Subcutaneous abdominal adipose tissue (tissue), 5 donors: ENCODE measurements around the gene VGLL3.
"Not testable (repeated sequence)": the region's sequence is repeated elsewhere in the genome, so short reads cannot be mapped to it uniquely, and the experiment has no call there.

Experiments
- H3K27ac ChIP-seq: one replicate; pipeline ENCODE4 v1.7.0; 2013; ENCODE audit warnings: low read depth, mild to moderate bottlenecking, inconsistent platforms, low read length, moderate library complexity
- H3K27me3 ChIP-seq, 5 donors: one replicate each; pipeline ENCODE4 v1.7.0; 2013; ENCODE audit warnings: low read length in 5 of 5, inconsistent platforms in 1 of 5; ENCODE audit not compliant: control insufficient read depth in 5 of 5, insufficient read depth in 4 of 5
- H3K36me3 ChIP-seq, 5 donors: one replicate each; pipeline ENCODE4 v1.7.0; 2013; ENCODE audit warnings: low read length in 5 of 5; ENCODE audit not compliant: control insufficient read depth in 5 of 5, insufficient read depth in 5 of 5
- H3K4me1 ChIP-seq, 5 donors: one replicate each; pipeline ENCODE4 v1.7.0; 2013; ENCODE audit warnings: low read length in 5 of 5, mild to moderate bottlenecking in 3 of 5, moderate library complexity in 1 of 5; ENCODE audit not compliant: control insufficient read depth in 5 of 5, insufficient read depth in 5 of 5
- H3K4me3 ChIP-seq, 5 donors: one replicate each; pipeline ENCODE4 v1.7.0; 2013; ENCODE audit warnings: low read length in 5 of 5, low read depth in 1 of 5
- H3K9ac ChIP-seq, 5 donors: one replicate each; pipeline ENCODE4 v1.7.0; 2013; ENCODE audit warnings: low read length in 5 of 5, mild to moderate bottlenecking in 4 of 5, moderate library complexity in 3 of 5
- H3K9me3 ChIP-seq, 5 donors: one replicate each; pipeline ENCODE4 v1.7.0; 2013; ENCODE audit warnings: low read length in 5 of 5; ENCODE audit not compliant: control insufficient read depth in 5 of 5
- donor health status: healthy.
- donor health status: healthy.
- donor health status: healthy.
- donor health status: healthy.
- donor health status: healthy.

VGLL3 gene

DNA sequence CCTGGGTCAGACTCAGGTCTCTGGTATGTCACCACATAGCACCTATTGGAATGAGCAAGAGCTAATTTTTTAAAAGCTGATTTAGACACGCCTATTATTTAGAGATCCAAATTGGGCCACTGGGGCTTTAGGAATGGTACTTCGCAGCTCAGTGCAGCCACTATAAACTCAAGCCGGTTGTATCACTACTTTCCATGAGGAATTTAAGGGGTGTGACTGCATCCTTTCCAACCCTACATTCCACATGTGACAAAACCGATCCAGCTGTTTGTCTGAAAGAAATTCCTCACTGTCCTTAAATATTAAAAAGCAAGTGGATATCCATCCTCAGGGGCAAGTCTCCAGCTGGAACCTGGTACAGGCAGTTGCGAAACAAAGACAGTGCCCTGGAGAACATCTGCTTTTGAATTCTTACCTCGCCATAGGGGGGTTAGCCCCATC, 12.8 kb downstream of the VGLL3 start:
- H3K9ac ChIP-seq: peak overlapping the region in 2 of 5 donors; percentile 41 to 63
- H3K36me3 ChIP-seq: peaks cover 0 to 4% (median 0%) of the 10 kb centered on the region in 5 donors
- peaks cover 4 to 47% (median 18%) of the 10 kb centered on the region in 5 donors for H3K4me1 ChIP-seq
- H3K9me3 ChIP-seq: no peaks in the 10 kb centered on the region
- H3K27ac ChIP-seq: peak overlapping the region; percentile 74
- H3K27me3 ChIP-seq: no peaks in the 10 kb centered on the region
- H3K4me3 ChIP-seq: peak overlapping the region in 2 of 5 donors; percentile 23 to 40

DNA sequence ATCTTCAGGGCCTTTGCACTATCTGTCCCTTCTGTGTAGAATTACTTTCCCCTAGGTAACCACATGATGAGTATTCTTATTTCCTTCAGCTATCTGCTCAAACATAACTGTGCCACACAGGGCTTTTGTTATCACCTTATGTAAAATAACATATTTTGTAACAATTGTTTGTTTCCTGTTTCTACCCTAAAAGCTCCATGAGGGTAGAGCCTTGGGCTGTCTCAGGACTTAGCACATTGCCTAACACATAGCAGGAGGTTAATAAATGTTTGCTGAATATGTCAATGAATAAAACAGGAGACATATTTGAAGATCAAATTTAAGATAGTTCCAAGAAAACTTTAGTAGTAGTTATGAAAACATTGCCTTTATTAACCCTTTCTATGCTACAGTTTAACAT, 14.7 kb downstream of the VGLL3 start:
- Histone ChIP-seq H3K4me3 (no peak overlapping the region), H3K27ac (peak overlapping the region; percentile 8)

DNA sequence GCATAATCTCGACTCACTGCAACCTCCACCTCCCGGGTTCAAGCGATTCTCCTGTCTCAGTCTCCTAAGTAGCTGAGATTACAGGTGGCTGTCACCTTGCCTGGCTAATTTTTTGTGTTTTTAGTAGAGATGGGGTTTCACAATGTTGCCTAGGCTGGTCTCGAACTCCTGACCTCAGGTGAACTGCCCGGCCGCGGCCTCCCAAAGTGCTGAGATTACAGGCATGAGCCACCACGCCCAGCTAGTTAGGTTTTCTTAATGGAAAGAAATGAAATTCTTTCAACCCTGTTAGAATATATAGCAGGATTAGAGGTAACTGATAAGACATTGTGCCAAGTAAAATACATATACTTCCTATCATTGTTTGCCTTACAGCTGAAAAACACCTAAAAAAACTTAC, 16.8 kb downstream of the VGLL3 start:
- H3K4me3 ChIP-seq, H3K36me3 ChIP-seq, H3K9me3 ChIP-seq, H3K27me3 ChIP-seq: not testable (repeated sequence)
- peak overlapping the region; percentile 70 for H3K27ac ChIP-seq
- peaks cover 4 to 19% (median 15%) of the 10 kb centered on the region in 5 donors for H3K4me1 ChIP-seq
- H3K9ac ChIP-seq: peak overlapping the region in 1 of 5 donors; percentile 21

More for the DNA sequence above, 14.7 kb downstream of the VGLL3 start:
- peaks cover 4 to 35% (median 15%) of the 10 kb centered on the region in 5 donors for H3K4me1 ChIP-seq
- H3K27me3 ChIP-seq: no peaks in the 10 kb centered on the region
- H3K9ac ChIP-seq: no peak overlapping the region
- peaks cover 0 to 4% (median 0%) of the 10 kb centered on the region in 5 donors for H3K36me3 ChIP-seq
- no peaks in the 10 kb centered on the region for H3K9me3 ChIP-seq

DNA sequence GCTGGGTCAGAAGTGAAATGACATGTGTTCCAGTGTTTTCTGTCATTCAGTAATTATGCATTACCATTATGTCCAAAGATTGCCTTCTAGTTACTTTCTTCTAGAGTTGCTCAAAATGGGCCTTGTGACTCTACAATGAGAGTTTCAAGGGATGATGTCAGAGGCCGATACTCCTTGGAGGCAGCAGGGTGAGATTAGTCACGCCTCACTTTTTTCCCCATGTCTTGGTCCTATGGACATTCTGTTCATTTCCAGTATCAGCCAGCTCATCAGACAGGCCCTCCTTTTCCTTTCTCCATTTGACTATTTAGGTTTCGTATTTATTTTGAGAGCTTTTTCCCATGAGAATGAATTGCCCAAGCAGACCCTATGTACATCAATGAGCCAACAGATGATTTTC, 17.5 kb downstream of the VGLL3 start:
- peak overlapping the region; percentile 70 for H3K27ac ChIP-seq
- H3K4me1 ChIP-seq: peaks cover 4 to 15% (median 12%) of the 10 kb centered on the region in 5 donors

DNA sequence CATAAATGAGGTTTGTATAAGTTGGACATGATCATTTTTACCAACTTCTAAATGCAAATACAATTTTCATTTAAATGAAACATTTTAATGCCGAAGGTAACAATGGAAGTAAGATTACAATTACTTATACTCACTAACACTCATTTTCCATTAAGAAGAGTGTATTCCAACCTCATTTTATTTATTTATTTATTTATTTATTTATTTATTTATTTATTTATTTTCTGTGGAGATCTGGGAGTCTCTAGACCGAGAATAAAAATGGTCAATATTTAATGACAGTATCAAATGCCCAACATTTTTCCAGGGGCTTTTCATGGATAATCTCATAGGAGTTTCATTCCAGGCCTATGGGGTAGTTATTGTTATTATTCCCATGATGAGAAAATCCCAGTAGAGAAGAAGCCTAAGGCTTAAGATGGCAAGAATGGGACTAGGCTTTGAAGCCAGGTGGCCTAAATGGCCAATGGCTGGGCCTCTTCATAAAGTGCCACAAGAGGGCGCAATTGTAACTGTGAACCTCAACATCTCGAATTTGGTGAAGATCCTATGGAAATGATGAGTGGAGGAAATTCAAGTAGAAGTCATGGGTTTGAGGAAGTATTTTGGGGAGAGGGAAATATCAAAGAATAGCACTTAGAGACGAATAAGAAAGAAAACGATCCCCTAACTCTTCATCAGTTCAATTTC, 21.3 kb downstream of the VGLL3 start:
- H3K9me3 ChIP-seq: no peaks in the 10 kb centered on the region
- H3K4me3 ChIP-seq: no peak overlapping the region
- H3K4me1 ChIP-seq: peaks cover 4 to 16% (median 10%) of the 10 kb centered on the region in 5 donors
- H3K9ac ChIP-seq: no peak overlapping the region
- H3K36me3 ChIP-seq: peaks cover 4 to 20% (median 8%) of the 10 kb centered on the region in 5 donors
- H3K27ac ChIP-seq: no peak overlapping the region
- H3K27me3 ChIP-seq: no peaks in the 10 kb centered on the region

More for the DNA sequence above, 17.5 kb downstream of the VGLL3 start:
- Histone ChIP-seq H3K4me3 (no peak overlapping the region), H3K9me3 (no peaks in the 10 kb centered on the region), H3K9ac (no peak overlapping the region), H3K36me3 (peaks cover 0 to 13% (median 7%) of the 10 kb centered on the region in 5 donors), H3K27me3 (no peaks in the 10 kb centered on the region)

DNA sequence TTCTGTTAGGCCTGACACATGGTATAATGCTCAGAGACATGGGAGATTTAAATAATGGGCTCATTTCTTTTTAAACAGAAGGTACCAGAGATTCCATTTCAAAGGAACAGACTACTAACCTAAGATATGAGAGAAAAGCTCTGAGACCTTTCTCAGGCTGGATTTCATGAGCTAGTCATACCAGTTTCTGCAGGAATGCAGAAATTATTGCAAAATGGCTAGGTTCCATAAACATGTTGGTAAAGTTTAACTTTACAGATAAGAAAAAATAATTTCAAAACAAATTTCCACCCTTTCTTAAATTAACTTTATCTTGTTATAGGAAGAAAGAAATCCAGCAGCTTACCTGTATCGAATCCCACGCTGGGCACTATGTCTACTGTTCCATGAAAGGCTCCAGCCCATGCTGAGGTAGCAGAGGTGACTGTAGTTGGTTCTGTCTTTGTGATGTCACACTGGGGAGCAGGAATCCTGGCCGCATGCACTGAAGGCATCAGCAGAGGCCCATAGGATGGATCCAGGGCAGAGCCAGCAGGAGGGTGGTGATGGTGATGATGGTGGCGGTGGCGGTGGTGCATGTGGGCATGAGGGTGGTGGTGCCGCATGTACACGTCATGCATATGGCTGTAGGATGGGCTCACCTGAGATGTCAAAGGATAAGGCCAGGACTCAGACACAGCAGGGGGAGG, 22.6 kb downstream of the VGLL3 start:
- Histone ChIP-seq H3K4me3 (no peak overlapping the region), H3K4me1 (peaks cover under 1 to 16% (median 10%) of the 10 kb centered on the region in 5 donors), H3K27me3 (no peaks in the 10 kb centered on the region), H3K9ac (no peak overlapping the region), H3K27ac (peak overlapping the region; percentile 7), H3K9me3 (no peaks in the 10 kb centered on the region), H3K36me3 (peaks cover 4 to 20% (median 16%) of the 10 kb centered on the region in 5 donors)

DNA sequence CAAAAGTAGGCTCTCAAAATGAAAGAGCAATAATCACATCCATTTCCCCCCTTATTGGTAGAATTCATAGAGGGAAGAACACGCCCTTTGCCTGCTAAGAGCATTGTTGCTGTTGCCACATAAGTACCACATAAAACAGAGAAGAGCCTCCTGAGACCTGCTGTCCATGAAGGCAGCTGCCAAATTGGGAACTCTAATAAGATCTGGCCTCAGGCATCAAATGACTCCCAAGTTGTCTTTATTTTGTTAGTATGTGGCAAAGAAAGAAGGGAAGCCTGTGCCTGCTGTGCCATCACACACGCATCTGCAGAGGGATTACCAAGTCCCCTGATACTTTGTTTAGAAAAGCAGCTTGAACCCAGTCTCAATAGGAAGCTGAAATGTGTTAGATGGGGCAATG, 23.9 kb downstream of the VGLL3 start:
- H3K27me3 ChIP-seq: no peaks in the 10 kb centered on the region
- H3K27ac ChIP-seq: peak overlapping the region; percentile 7
- H3K4me3 ChIP-seq: no peak overlapping the region
- H3K9me3 ChIP-seq: no peaks in the 10 kb centered on the region
- peaks cover 4 to 20% (median 16%) of the 10 kb centered on the region in 5 donors for H3K36me3 ChIP-seq
- H3K9ac ChIP-seq: peak overlapping the region in 1 of 5 donors; percentile 49
- H3K4me1 ChIP-seq: peaks cover 0 to 16% (median 10%) of the 10 kb centered on the region in 5 donors

DNA sequence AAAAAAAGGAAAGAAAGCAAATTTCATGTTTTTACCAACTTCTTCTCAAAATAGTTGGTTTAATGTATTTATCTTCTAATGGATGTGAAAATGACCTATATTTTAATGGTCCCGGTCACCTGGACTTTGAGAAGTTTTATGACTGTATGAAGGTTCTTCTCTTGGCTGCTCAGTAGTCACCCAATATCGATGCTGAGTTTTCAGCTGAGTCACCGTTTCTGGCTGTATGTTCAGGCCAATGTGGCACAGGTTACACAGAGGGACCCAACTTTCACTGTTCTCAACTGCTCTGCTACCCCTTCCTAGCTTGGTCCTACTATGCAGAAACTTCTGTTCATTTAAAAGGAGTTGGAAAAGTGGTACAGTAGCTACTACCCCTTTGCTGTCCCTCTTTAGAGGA, 25.8 kb downstream of the VGLL3 start:
- no peaks in the 10 kb centered on the region for H3K27me3 ChIP-seq
- no peaks in the 10 kb centered on the region for H3K9me3 ChIP-seq
- H3K4me3 ChIP-seq: no peak overlapping the region
- H3K27ac ChIP-seq: peak overlapping the region; percentile 33
- H3K4me1 ChIP-seq: peaks cover 0 to 21% (median 10%) of the 10 kb centered on the region in 5 donors
- peaks cover 4 to 20% (median 18%) of the 10 kb centered on the region in 5 donors for H3K36me3 ChIP-seq
- no peak overlapping the region for H3K9ac ChIP-seq

DNA sequence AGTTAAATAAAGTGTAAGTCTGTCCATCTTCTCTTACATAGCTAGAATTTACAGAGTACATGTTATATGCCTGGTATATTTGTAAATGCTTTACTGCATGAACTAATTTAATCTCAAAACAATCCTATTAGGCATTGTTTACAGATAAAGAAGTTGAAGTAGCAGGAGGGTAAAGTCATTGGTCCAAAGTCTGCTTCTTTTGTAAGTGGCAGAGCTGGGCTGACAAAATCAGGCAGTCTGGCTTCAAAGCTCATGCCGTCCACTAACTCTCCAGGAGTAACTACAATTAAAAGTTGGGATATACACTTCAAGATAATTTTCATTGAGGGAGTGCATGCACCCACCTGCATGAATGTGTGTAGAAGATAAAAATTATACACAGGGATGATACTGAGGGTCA, 27.3 kb downstream of the VGLL3 start:
- Histone ChIP-seq H3K9me3 (no peaks in the 10 kb centered on the region), H3K9ac (no peak overlapping the region), H3K4me3 (no peak overlapping the region), H3K36me3 (peaks cover 2 to 19% (median 13%) of the 10 kb centered on the region in 5 donors), H3K4me1 (peaks cover 0 to 21% (median 10%) of the 10 kb centered on the region in 5 donors), H3K27ac (no peak overlapping the region), H3K27me3 (no peaks in the 10 kb centered on the region)

DNA sequence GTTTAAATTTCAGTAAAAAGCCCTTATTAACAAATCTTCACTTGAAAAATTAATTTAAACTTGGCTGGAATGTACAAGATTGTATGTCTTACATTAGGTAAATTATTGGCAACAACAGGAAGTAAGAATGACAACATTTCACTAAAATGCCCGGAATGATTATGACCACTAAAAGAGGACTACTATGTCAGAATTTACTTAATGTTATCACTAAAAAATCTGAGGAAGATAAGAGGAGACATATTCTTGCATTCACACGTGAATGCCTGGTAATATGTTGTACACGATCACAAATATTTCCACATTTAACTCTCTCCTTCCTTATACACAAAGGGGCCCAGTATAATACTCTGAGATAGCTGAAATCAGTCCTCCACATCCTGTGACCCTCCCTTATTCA, 29.7 kb downstream of the VGLL3 start:
- Histone ChIP-seq H3K4me1 (peaks cover 0 to 7% (median 0%) of the 10 kb centered on the region in 5 donors), H3K4me3 (no peak overlapping the region), H3K27me3 (no peaks in the 10 kb centered on the region), H3K9ac (peak overlapping the region in 1 of 5 donors; percentile 46), H3K9me3 (no peaks in the 10 kb centered on the region), H3K27ac (no peak overlapping the region), H3K36me3 (peaks cover 0 to 19% (median 10%) of the 10 kb centered on the region in 5 donors)
